WTC11 (cell line): ENCODE results near the gene PRPSAP1.

ENCODE experiments used
- ELF4 ChIP-seq: sonication (generic); formaldehyde crosslinking; IDR thresholded peaks from 2 replicates; pipeline ENCODE4 v1.8.1; 2022; ENCODE audit warnings: low read depth, mild to moderate bottlenecking, moderate library complexity, missing genetic modification reagents
- ESRRA ChIP-seq: sonication (generic); formaldehyde crosslinking; IDR thresholded peaks from 2 replicates; pipeline ENCODE4 v1.8.1; 2022; ENCODE audit warnings: mild to moderate bottlenecking, missing genetic modification reagents, borderline replicate concordance
- JUN ChIP-seq: sonication (generic); formaldehyde crosslinking; IDR thresholded peaks from 2 replicates; pipeline ENCODE4 v1.8.0; 2023; ENCODE audit warnings: mild to moderate bottlenecking, missing genetic modification reagents
- NR2C2 ChIP-seq: sonication (generic); formaldehyde crosslinking; IDR thresholded peaks from 2 replicates; pipeline ENCODE4 v1.8.0; 2022; ENCODE audit warnings: mild to moderate bottlenecking, missing genetic modification reagents
- TEAD1 ChIP-seq: sonication (generic); formaldehyde crosslinking; IDR thresholded peaks from 2 replicates; pipeline ENCODE4 v1.8.0; 2022; ENCODE audit warnings: mild to moderate bottlenecking, missing genetic modification reagents
- ZNF138 ChIP-seq: sonication (generic); formaldehyde crosslinking; conservative IDR thresholded peaks from 2 replicates; pipeline ENCODE4 v1.8.1; 2022; ENCODE audit warnings: mild to moderate bottlenecking, moderate library complexity, missing genetic modification reagents
- TF ChIP-seq, protein P1 (sequence below): fragments of 200-600 bp; IDR thresholded peaks from 2 replicates; pipeline ENCODE4 v1.8.0; 2022; ENCODE audit warnings: antibody characterized with exemption
- TF ChIP-seq, protein P2 (sequence below): sonication (generic); formaldehyde crosslinking; IDR thresholded peaks from 2 replicates; pipeline ENCODE4 v1.8.1; 2022; ENCODE audit warnings: missing genetic modification reagents, borderline replicate concordance
- TF ChIP-seq, protein P3 (sequence below): sonication (generic); formaldehyde crosslinking; IDR thresholded peaks from 2 replicates; pipeline ENCODE4 v1.8.1; 2023; ENCODE audit warnings: mild to moderate bottlenecking, moderate library complexity, missing genetic modification reagents
- TF ChIP-seq, protein P4 (sequence below): sonication (generic); formaldehyde crosslinking; IDR thresholded peaks from 2 replicates; pipeline ENCODE4 v1.8.1; 2023; ENCODE audit warnings: mild to moderate bottlenecking, missing genetic modification reagents, moderate library complexity

DNA sequence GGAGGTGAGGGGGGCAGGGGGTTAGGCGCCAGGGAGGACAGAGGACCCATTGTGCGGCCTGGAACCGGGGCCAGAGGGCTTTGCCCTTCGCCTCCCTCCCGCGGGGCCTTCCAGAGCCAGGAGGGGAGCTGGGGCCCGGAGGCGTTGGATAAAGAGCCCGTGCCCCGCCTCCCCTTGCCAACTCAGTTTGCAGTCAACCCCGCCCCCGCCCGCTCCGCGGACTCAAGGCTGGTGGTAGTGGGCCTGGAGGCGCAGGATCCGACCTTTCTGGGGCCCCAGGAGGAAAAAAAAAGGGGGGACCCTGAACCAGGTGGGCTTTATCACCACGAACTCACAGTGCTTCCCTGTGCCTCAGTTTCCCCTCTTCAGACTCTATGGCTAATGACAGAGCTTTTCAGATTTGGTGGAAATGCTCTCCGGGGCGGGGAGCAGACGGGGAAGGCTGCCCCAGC is 28.7 kb upstream of the PRPSAP1 start:
- no peak for TF ChIP-seq NR2C2 (CRISPR knock-in tag)
- TF ChIP-seq, protein P1, sequence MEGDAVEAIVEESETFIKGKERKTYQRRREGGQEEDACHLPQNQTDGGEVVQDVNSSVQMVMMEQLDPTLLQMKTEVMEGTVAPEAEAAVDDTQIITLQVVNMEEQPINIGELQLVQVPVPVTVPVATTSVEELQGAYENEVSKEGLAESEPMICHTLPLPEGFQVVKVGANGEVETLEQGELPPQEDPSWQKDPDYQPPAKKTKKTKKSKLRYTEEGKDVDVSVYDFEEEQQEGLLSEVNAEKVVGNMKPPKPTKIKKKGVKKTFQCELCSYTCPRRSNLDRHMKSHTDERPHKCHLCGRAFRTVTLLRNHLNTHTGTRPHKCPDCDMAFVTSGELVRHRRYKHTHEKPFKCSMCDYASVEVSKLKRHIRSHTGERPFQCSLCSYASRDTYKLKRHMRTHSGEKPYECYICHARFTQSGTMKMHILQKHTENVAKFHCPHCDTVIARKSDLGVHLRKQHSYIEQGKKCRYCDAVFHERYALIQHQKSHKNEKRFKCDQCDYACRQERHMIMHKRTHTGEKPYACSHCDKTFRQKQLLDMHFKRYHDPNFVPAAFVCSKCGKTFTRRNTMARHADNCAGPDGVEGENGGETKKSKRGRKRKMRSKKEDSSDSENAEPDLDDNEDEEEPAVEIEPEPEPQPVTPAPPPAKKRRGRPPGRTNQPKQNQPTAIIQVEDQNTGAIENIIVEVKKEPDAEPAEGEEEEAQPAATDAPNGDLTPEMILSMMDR, result no peak
- TF ChIP-seq, protein P2, sequence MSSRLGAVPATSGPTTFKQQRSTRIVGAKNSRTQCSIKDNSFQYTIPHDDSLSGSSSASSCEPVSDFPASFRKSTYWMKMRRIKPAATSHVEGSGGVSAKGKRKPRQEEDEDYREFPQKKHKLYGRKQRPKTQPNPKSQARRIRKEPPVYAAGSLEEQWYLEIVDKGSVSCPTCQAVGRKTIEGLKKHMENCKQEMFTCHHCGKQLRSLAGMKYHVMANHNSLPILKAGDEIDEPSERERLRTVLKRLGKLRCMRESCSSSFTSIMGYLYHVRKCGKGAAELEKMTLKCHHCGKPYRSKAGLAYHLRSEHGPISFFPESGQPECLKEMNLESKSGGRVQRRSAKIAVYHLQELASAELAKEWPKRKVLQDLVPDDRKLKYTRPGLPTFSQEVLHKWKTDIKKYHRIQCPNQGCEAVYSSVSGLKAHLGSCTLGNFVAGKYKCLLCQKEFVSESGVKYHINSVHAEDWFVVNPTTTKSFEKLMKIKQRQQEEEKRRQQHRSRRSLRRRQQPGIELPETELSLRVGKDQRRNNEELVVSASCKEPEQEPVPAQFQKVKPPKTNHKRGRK (CRISPR knock-in tag), result no peak
- TF ChIP-seq ESRRA (CRISPR knock-in tag), result no peak
- TF ChIP-seq, protein P3, sequence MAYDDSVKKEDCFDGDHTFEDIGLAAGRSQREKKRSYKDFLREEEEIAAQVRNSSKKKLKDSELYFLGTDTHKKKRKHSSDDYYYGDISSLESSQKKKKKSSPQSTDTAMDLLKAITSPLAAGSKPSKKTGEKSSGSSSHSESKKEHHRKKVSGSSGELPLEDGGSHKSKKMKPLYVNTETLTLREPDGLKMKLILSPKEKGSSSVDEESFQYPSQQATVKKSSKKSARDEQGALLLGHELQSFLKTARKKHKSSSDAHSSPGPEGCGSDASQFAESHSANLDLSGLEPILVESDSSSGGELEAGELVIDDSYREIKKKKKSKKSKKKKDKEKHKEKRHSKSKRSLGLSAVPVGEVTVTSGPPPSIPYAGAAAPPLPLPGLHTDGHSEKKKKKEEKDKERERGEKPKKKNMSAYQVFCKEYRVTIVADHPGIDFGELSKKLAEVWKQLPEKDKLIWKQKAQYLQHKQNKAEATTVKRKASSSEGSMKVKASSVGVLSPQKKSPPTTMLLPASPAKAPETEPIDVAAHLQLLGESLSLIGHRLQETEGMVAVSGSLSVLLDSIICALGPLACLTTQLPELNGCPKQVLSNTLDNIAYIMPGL (CRISPR knock-in tag), result no peak
- TF ChIP-seq, protein P4, sequence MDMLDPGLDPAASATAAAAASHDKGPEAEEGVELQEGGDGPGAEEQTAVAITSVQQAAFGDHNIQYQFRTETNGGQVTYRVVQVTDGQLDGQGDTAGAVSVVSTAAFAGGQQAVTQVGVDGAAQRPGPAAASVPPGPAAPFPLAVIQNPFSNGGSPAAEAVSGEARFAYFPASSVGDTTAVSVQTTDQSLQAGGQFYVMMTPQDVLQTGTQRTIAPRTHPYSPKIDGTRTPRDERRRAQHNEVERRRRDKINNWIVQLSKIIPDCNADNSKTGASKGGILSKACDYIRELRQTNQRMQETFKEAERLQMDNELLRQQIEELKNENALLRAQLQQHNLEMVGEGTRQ (CRISPR knock-in tag), result no peak
- TF ChIP-seq ZNF138 (CRISPR knock-in tag), result no peak
- no peak for TF ChIP-seq ELF4 (CRISPR knock-in tag)
- TF ChIP-seq JUN, result no peak
- no peak for TF ChIP-seq TEAD1
